ENCODE data around the gene TAF3. TPM values are rescaled to one million over a fixed set of nuclear protein-coding genes. Genes with fewer than 3 reads are reported as not detected.

TAF3 gene
- total RNA-seq, 1 donor from 2014 or later = 10.8 TPM

DNA sequence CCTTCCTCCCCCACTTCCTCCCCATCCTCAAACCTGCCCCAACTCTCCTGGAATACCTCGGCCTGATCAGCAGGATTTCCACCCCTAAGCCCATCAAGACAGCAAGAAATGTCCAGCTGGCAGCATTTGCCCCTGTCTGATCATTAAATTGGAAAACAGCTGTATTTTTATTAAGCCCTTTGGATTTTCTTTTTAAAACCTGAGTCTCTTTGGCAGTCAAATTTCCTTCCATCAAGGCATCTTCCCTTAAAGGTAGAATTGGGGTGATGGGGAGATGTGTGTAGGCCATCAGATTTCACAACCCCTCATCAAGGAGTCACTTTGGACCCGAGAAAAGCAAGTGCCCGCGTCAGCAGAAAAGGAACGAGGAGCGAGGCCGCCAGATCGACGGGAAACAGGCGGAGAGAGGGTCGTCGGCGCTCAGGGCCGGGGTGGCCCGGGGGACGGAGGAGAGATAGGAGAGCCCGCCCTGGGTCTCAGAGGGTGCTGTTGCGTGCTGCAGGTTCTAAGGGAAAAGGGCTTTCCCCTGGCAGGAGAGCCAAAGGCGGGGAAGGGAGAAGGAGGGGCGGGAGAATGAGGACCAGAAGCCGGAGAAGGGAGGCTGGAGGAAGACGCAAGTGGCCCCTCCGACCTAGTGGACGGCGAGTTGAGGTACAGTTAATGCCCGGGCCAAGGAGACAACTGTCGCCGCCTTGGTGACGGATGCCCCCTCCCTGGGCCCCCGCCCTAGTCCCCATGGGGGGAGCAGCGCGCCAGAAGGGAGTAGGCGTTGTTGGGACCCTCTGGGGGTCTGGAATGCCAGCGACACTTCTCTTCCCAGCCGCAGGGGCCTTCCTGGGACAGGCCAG is 224.6 kb downstream of the TAF3 start:
- no peaks in the 10 kb centered on the region for H3K36me3 ChIP-seq
- ATAC-seq = no peak
- intact Hi-C loops (cut with DNase I) = no loop called here
- no peak for DNase-seq
- no peak overlapping the region for H3K27ac ChIP-seq
- no peak overlapping the region for H3K4me3 ChIP-seq
- H3K4me1 ChIP-seq = peaks cover 20% of the 10 kb centered on the region
- H3K27me3 ChIP-seq (ENCODE audit: low read depth) = peaks cover 99% of the 10 kb centered on the region
- TF ChIP-seq, protein P1, sequence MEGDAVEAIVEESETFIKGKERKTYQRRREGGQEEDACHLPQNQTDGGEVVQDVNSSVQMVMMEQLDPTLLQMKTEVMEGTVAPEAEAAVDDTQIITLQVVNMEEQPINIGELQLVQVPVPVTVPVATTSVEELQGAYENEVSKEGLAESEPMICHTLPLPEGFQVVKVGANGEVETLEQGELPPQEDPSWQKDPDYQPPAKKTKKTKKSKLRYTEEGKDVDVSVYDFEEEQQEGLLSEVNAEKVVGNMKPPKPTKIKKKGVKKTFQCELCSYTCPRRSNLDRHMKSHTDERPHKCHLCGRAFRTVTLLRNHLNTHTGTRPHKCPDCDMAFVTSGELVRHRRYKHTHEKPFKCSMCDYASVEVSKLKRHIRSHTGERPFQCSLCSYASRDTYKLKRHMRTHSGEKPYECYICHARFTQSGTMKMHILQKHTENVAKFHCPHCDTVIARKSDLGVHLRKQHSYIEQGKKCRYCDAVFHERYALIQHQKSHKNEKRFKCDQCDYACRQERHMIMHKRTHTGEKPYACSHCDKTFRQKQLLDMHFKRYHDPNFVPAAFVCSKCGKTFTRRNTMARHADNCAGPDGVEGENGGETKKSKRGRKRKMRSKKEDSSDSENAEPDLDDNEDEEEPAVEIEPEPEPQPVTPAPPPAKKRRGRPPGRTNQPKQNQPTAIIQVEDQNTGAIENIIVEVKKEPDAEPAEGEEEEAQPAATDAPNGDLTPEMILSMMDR (IDR thresholded peaks at IDR 0.05) = no peak
- H3K9me3 ChIP-seq = no peaks in the 10 kb centered on the region

DNA sequence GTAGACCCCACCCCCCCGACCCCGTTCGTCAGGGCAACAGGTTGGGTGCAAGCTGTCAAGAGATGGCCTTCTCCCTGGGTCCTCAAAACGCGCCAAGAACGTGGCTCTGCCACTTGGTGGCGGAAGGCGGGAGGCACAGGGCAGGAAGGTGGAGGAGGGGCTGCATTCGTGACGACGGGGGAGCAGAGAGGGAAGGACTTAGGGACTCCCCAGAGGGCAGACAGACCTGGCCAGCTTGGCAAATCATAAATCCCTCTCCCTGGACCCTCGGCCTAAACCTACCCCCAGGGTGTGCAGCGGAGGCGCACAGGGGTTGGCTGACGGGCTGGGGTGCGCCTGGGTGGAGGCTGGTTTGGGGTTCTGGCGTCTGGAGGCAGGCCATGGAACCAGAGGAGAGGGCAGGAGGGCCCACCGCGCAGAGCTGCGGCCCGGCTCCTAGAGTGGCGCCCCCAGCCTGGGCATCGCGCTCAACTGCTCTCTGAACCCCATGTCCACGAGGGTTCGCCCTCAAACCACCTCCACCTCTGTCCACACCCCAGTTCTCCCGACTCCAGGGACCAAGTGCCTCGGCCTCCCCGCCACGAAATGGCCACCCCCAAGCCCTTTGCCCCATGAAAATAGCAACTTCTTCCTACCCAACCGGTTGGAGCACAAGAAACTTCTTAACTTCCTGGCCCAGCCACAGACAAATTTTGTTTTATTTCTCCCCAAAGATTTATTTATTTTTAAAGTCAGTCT is 225.4 kb downstream of the TAF3 start:
- ATAC-seq (peak in 1 of 2 donors; percentile 7), DNase-seq (no peak)
- TF ChIP-seq, protein P1 (IDR thresholded peaks at IDR 0.05) = no peak
- Histone ChIP-seq H3K4me3 (no peak overlapping the region), H3K9me3 (no peaks in the 10 kb centered on the region), H3K27ac (no peak overlapping the region), H3K27me3 (ENCODE audit: low read depth) (peaks cover 99% of the 10 kb centered on the region), H3K36me3 (no peaks in the 10 kb centered on the region), H3K4me1 (peaks cover 20% of the 10 kb centered on the region)
- intact Hi-C loops (cut with DNase I) = no loop called here

DNA sequence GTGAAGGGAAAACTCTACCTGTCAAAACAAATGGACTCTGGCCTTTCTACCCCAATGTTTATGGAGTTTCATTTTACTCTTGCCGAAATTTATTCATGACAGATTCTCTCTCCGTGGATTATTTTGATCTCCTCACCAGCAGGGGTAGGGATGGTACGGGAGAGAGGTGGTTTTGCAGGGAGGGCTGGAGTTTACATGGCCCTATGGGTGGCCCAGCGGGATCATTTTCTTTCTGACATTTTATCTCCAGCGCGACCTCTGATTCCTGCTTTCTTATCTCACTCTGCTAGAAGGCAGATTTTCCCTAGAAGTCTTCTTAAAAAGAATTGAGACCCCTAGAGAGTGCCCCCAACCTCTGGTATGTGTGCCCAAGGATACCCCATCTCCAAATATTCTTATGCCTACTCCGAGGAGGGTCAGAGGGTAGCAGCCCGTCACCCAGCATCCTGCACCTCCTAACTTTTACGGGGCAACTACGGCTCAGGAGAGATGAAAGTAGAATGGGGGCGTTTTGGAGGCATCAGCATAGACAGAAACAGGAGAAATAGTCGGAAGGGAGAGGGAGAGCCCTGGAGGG is 226.1 kb downstream of the TAF3 start:
- ATAC-seq = no peak
- H3K27ac ChIP-seq = no peak overlapping the region
- H3K36me3 ChIP-seq = no peaks in the 10 kb centered on the region
- peaks cover 27% of the 10 kb centered on the region for H3K4me1 ChIP-seq
- H3K4me3 ChIP-seq = peak overlapping the region; percentile 37
- DNase-seq = no peak
- no peaks in the 10 kb centered on the region for H3K9me3 ChIP-seq
- TF ChIP-seq, protein P1 (IDR thresholded peaks at IDR 0.05) = no peak
- H3K27me3 ChIP-seq (ENCODE audit: low read depth) = peaks cover 99% of the 10 kb centered on the region
- intact Hi-C loops (cut with DNase I) = no loop called here

DNA sequence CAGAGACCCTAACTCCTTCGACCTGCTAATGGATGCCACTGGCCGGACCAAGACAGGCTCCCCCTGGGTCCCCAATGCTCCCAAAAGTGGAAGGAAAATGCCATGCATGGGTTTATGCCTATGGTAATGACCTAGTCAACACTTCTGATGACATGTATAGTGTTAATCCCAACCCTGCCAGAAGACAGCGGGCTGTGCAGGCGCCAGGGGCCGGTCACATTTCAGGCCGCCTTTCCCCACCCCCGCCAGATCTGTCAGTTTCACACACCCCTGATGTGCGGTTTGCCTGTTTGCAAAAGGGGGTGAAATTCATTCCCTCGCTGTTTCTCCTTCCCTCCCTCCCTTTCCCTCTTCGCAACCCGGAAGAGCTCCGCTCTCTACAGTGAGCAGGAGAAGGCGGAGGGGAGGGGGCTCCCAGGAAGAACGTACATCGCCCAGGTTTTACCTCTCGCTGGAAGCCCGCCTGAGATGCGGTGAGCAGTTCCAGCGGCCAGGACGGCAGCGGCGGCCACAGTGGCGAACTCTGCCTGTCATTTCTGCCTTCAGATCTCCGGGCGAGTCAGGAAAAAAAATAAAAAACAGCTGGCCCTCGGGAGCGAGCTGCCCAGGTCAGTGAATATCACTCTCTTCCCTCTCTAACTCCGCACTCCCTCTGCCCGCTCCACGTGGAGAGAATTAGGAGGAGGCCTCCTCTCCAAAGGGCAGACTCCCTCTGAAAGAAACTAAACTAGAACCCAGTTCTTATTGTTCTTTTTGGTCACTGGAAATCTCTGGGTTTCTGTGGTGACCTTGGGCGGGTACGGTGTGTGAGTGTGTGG is 226.8 kb downstream of the TAF3 start:
- intact Hi-C loops (cut with DNase I) = no loop called here

More for the DNA sequence above, 226.8 kb downstream of the TAF3 start:
- ATAC-seq (peak; percentile 14 to 21), DNase-seq (no peak)
- H3K9me3 ChIP-seq = no peaks in the 10 kb centered on the region
- peaks cover 100% of the 10 kb centered on the region for H3K27me3 ChIP-seq (ENCODE audit: low read depth)
- H3K36me3 ChIP-seq = no peaks in the 10 kb centered on the region
- peaks cover 34% of the 10 kb centered on the region for H3K4me1 ChIP-seq
- peak overlapping the region; percentile 37 for H3K4me3 ChIP-seq
- H3K27ac ChIP-seq = no peak overlapping the region
- TF ChIP-seq, protein P1 (IDR thresholded peaks at IDR 0.05) = no peak
